Colonic mucosa (tissue), 4 donors: ENCODE measurements around the gene SCG2. TPM values are rescaled to one million over a fixed set of nuclear protein-coding genes. Genes with fewer than 3 reads are reported as not detected.

Experiments
- DNase-seq: peaks from one replicate; pipeline ENCODE4 v3.0.0-alpha.2; 2020
- H3K27ac ChIP-seq: fragments of 200-600 bp; one replicate; pipeline ENCODE4 v1.8.0; 2021
- H3K27me3 ChIP-seq: fragments of 200-600 bp; one replicate; pipeline ENCODE4 v1.8.0; 2021
- H3K36me3 ChIP-seq: fragments of 200-600 bp; one replicate; pipeline ENCODE4 v1.8.0; 2021
- H3K4me1 ChIP-seq: fragments of 200-600 bp; one replicate; pipeline ENCODE4 v1.8.0; 2021; ENCODE audit warnings: mild to moderate bottlenecking
- H3K4me3 ChIP-seq: fragments of 200-600 bp; one replicate; pipeline ENCODE4 v1.8.0; 2021
- H3K9ac ChIP-seq, 2 donors: one replicate each; pipeline ENCODE4 v1.7.0; 2013; ENCODE audit warnings: control low read depth in 2 of 2, low read depth in 2 of 2, low read length in 2 of 2
- H3K9me3 ChIP-seq: fragments of 200-600 bp; one replicate; pipeline ENCODE4 v1.8.0; 2021
- intact Hi-C: fragments of 100-400 bp; cut with DNase I; formaldehyde crosslinking; loops from one replicate; pipeline ENCODE4 v1.14.1; 2022
- total RNA-seq, 2 donors: library from RNA; stranded (reverse); fragmentation: NEBNext Ultra II Directional in 1 of 2; extraction: Animal tissue kit (Norgen Biotek cat#: 25700) in 1 of 2; gene quantifications; one replicate each; pipeline ENCODE4 v1.2.1, GENCODE V29; 2021
- TF ChIP-seq, protein P1 (sequence below): fragments of 200-600 bp; IDR thresholded peaks from one replicate; pipeline ENCODE4 v1.8.0; 2022; ENCODE audit warnings: antibody characterized with exemption, mild to moderate bottlenecking
- donor health status: healthy.
- donor health status: DM: no; HTN: no; CAD: no.
- donor health status: DM: no; HTN: no; CAD: no.

SCG2 gene
- total RNA-seq, 2 donors from 2014 or later, result 2.9 to 4.1 TPM

DNA sequence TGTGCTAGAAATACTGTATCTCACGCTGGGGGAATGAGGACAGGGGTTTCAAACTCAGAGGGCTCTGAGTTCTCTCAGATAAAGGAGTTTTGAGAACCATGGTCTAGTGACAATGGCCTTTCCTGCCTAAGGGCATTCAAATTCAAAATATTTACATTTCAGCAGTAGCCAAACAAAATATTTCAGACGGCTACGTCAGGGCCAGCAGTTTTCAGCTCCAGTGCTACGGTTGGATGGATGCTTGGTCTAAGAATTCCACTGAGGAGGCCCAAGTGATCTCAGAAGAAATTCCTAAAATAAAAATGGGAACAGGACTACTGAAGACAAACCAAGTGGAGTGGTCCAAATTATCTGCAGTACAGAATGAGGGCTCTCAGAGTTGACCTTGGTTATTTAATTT, 41.1 kb upstream of the SCG2 start:
- Histone ChIP-seq H3K9me3 (no peaks in the 10 kb centered on the region), H3K27me3 (no peaks in the 10 kb centered on the region), H3K9ac (no peak overlapping the region), H3K4me3 (no peak overlapping the region), H3K4me1 (no peaks in the 10 kb centered on the region), H3K27ac (no peak overlapping the region), H3K36me3 (no peaks in the 10 kb centered on the region)
- TF ChIP-seq, protein P1, sequence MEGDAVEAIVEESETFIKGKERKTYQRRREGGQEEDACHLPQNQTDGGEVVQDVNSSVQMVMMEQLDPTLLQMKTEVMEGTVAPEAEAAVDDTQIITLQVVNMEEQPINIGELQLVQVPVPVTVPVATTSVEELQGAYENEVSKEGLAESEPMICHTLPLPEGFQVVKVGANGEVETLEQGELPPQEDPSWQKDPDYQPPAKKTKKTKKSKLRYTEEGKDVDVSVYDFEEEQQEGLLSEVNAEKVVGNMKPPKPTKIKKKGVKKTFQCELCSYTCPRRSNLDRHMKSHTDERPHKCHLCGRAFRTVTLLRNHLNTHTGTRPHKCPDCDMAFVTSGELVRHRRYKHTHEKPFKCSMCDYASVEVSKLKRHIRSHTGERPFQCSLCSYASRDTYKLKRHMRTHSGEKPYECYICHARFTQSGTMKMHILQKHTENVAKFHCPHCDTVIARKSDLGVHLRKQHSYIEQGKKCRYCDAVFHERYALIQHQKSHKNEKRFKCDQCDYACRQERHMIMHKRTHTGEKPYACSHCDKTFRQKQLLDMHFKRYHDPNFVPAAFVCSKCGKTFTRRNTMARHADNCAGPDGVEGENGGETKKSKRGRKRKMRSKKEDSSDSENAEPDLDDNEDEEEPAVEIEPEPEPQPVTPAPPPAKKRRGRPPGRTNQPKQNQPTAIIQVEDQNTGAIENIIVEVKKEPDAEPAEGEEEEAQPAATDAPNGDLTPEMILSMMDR, result no peak
- DNase-seq, result no peak
- intact Hi-C loops, result no loop called here

DNA sequence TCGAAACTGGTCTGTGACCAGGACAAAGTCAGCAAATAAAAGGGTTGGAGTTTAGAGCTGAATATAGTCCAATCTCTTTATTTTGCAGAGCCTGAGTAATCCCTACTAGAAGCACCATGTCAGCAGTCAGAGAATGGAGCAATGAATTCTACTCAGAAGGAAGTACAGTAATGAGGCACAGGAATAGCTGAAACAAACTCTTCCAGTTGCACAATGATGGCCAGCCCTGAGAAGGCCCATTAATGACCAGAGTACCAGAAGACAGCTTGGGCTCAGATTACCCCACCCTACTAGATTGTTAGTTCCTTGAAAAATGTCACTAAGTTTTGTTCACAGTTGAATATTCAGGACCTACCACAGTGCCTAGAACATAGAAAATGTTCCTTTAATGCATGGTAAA, 40.3 kb upstream of the SCG2 start:
- no peaks in the 10 kb centered on the region for H3K36me3 ChIP-seq
- H3K4me3 ChIP-seq, result no peak overlapping the region
- TF ChIP-seq, protein P1, result no peak
- no peaks in the 10 kb centered on the region for H3K9me3 ChIP-seq
- H3K27ac ChIP-seq, result no peak overlapping the region
- intact Hi-C loops, result no loop called here
- DNase-seq, result no peak
- no peaks in the 10 kb centered on the region for H3K27me3 ChIP-seq
- no peak overlapping the region for H3K9ac ChIP-seq
- H3K4me1 ChIP-seq, result no peaks in the 10 kb centered on the region

DNA sequence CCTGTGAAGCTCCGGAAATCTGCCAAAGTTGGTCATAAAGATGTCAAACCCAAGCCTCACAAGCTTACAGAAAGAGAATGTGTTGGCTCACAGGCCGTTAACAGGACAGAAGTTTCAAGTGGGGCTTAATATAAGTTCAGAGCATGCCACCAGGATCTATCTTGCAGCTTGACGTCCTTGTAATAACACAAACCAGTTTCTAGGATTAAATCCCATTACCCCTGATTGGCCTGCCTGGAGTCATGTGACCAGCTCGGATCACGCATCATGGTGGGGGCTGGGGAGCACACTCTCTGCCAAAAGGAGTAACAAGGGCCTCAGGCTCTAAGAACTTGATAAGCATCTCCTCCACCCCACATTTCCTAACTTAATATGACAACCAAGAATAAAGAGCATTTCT, 38.9 kb upstream of the SCG2 start:
- H3K9ac ChIP-seq, result no peak overlapping the region
- H3K9me3 ChIP-seq, result no peaks in the 10 kb centered on the region
- no peak for DNase-seq
- TF ChIP-seq, protein P1, result no peak
- intact Hi-C loops, result no loop called here
- no peak overlapping the region for H3K27ac ChIP-seq
- H3K4me1 ChIP-seq, result no peaks in the 10 kb centered on the region
- no peaks in the 10 kb centered on the region for H3K36me3 ChIP-seq
- no peaks in the 10 kb centered on the region for H3K27me3 ChIP-seq
- no peak overlapping the region for H3K4me3 ChIP-seq

DNA sequence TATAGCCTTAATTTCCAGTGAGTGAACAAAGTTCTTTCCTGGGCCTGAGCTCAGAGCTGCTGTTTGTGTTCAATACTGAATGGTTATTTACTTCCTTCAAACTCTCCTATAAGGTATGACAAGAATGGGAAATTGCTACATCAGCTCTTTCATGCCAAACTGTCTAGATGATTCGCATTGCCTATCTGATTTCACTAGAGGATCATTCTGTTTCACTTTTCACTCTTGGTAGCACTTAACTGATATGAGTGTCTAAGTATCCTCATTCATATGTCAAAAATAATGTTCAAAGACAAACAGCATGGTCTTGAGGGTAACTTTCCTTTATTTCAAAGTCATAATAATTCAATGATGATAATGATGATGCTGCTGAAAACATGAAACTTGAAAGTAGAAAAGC, 32.9 kb upstream of the SCG2 start:
- TF ChIP-seq, protein P1, result no peak
- intact Hi-C loops, result no loop called here

DNA sequence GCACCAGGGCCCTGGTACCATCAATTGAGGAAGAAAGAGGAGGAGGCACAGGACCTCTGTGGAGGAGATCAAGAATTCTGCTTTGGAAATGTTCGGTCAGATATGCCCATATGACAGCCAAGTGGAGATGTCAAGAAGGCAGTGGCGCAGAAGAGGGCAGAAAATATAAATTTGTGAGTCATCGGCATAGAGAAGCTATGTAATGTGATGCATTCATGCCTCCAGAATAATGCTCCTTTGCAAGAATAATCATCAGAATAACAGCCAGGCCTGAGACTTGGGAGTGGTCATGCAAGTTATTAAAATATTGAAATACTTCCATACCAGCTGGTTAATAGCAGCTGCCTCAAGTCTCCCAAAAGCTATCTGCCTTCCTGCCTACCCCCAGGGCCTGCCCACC, 32.1 kb upstream of the SCG2 start:
- H3K4me1 ChIP-seq, result no peaks in the 10 kb centered on the region
- no peak overlapping the region for H3K9ac ChIP-seq
- H3K4me3 ChIP-seq, result no peak overlapping the region
- DNase-seq, result no peak
- no peaks in the 10 kb centered on the region for H3K27me3 ChIP-seq
- TF ChIP-seq, protein P1, result no peak
- H3K27ac ChIP-seq, result no peak overlapping the region
- H3K36me3 ChIP-seq, result no peaks in the 10 kb centered on the region
- intact Hi-C loops, result no loop called here
- H3K9me3 ChIP-seq, result no peaks in the 10 kb centered on the region

More for the DNA sequence above, 32.9 kb upstream of the SCG2 start:
- Histone ChIP-seq H3K27ac (no peak overlapping the region), H3K4me3 (no peak overlapping the region), H3K4me1 (no peaks in the 10 kb centered on the region), H3K27me3 (no peaks in the 10 kb centered on the region), H3K9ac (no peak overlapping the region), H3K9me3 (no peaks in the 10 kb centered on the region), H3K36me3 (no peaks in the 10 kb centered on the region)
- DNase-seq, result no peak

DNA sequence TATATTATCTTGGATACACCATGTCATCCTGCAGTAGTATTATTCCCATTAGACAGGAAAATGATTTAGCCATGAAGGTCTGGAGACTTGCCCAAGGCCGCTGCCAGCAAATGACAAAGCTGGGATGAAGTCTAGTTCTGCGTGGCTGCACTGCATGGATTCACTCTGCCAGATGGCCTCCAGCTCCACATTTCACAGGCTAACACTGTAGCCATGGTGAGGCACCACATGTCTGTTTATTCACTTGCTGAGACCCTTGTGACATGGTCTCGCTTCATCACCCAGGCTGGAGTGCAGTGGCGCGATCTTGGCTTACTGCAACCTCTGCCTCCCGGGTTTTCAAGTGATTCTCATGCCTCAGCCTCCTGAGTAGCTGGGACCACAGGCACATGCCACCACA, 31.5 kb upstream of the SCG2 start:
- no peaks in the 10 kb centered on the region for H3K36me3 ChIP-seq
- no peaks in the 10 kb centered on the region for H3K9me3 ChIP-seq
- no peak overlapping the region for H3K27ac ChIP-seq
- H3K27me3 ChIP-seq, result no peaks in the 10 kb centered on the region
- no peaks in the 10 kb centered on the region for H3K4me1 ChIP-seq
- H3K4me3 ChIP-seq, result no peak overlapping the region
- TF ChIP-seq, protein P1, result no peak
- no peak overlapping the region for H3K9ac ChIP-seq
- intact Hi-C loops, result no loop called here
- no peak for DNase-seq
